Aorta (tissue), 5 donors: ENCODE measurements around the gene MORN3. TPM values are rescaled to one million over a fixed set of nuclear protein-coding genes. Genes with fewer than 3 reads are reported as not detected.
"Not testable (repeated sequence)": the region's sequence is repeated elsewhere in the genome, so short reads cannot be mapped to it uniquely, and the experiment has no call there.

Experiments used
- ATAC-seq: fragments of 200-7000 bp; cut with Tn5 transposase; one replicate; pipeline ENCODE4 v1.9.1; 2022; ENCODE audit warnings: moderate library complexity; ENCODE audit not compliant: low FRiP score
- DNase-seq, 2 donors: peaks; one replicate each; pipeline ENCODE4 v3.0.0-alpha.2; 2020
- H3K27ac ChIP-seq, 2 donors: one replicate each; pipeline ENCODE4 v1.5.1; 2013; ENCODE audit warnings: low read length in 2 of 2, mild to moderate bottlenecking in 2 of 2, moderate library complexity in 2 of 2, control low read depth in 1 of 2, inconsistent platforms in 1 of 2, low read depth in 1 of 2
- H3K27me3 ChIP-seq, 2 donors: one replicate each; pipeline ENCODE4 v1.6.1; 2013; ENCODE audit warnings: control low read depth in 1 of 2, low read length in 1 of 2, mild to moderate bottlenecking in 1 of 2, moderate library complexity in 1 of 2; ENCODE audit not compliant: insufficient read depth in 2 of 2, control insufficient read depth in 1 of 2
- H3K36me3 ChIP-seq, 2 donors: one replicate each; pipeline ENCODE4 v1.6.1; 2013; ENCODE audit warnings: control low read depth in 1 of 2, low read length in 1 of 2, mild to moderate bottlenecking in 1 of 2; ENCODE audit not compliant: insufficient read depth in 2 of 2, control insufficient read depth in 1 of 2
- H3K4me1 ChIP-seq, 2 donors: one replicate each; pipeline ENCODE4 v1.6.1; 2013; ENCODE audit warnings: low read length in 2 of 2, control low read depth in 1 of 2, mild to moderate bottlenecking in 1 of 2, moderate library complexity in 1 of 2; ENCODE audit not compliant: insufficient read depth in 2 of 2, control insufficient read depth in 1 of 2
- H3K4me3 ChIP-seq, 2 donors: one replicate each; pipeline ENCODE4 v1.5.1; 2013; ENCODE audit warnings: low read length in 2 of 2, control low read depth in 1 of 2, mild to moderate bottlenecking in 1 of 2
- H3K9me3 ChIP-seq: one replicate; pipeline ENCODE4 v1.6.1; 2013; ENCODE audit warnings: mild to moderate bottlenecking, low read length; ENCODE audit not compliant: control insufficient read depth
- WGBS, 2 donors: extraction: QIAGEN DNeasy Blood & Tissue Kit; methylation state at CpG; one replicate each; pipeline ENCODE4 v1.1.7; 2013; 5-methylcytosine and 5-hydroxymethylcytosine counted together
- intact Hi-C, 2 donors: fragments of 100-400 bp; cut with DNase I; formaldehyde crosslinking; loops; one replicate each; pipeline versions ENCODE4 v1.14.2 to v1.15.0; 2022
- polyA plus RNA-seq, 2 donors: library from polyadenylated mRNA; stranded (reverse); fragments of 200-250 nt; gene quantifications; one replicate each; pipeline ENCODE4 v1.2.3, GENCODE V29; 2013
- total RNA-seq, 2 donors: library from RNA; stranded (reverse); fragmentation: NEBNext Ultra II Directional; extraction: Animal tissue kit (Norgen Biotek cat#: 25700); gene quantifications; one replicate each; pipeline ENCODE4 v1.2.1, GENCODE V29; 2021
- donor health status: healthy with polysubstance abuse.
- donor health status: Bipolar disorder and iron deficiency.
- donor health status: DM: no; HTN: no; CAD: no.
- donor health status: DM: no; HTN: no; CAD: no.
- donor health status: DM: yes; HTN: yes; CAD: no.

The MORN3 gene
- total and polyA plus RNA-seq, 4 donors = 0.57 to 1.4 (median 1.3) TPM; not detected in 1

- Histone ChIP-seq H3K27me3 (no peaks in the 10 kb centered on the region), H3K27ac (no peak overlapping the region), H3K4me3 (no peak overlapping the region), H3K36me3 (no peaks in the 10 kb centered on the region), H3K4me1 (no peaks in the 10 kb centered on the region), H3K9me3 (no peaks in the 10 kb centered on the region)
- intact Hi-C loops = loop anchor here (5.0 to 10.0 kb wide), 2 partner anchors 176 to 184 kb away; no protein-coding TSS in a partner anchor
- WGBS, 2 donors = 90 to 92% methylated on average over 3 of the region's 3 CpGs
- DNase-seq = no peak
- ATAC-seq = no peak
These were observed 8.9 kb upstream of the MORN3 start for GRCh38 chr12:121678305-121678704.

GRCh38 chr12:121676190-121676589 lies 6.7 kb upstream of the MORN3 start:
- ATAC-seq (no peak), DNase-seq (no peak)
- no peaks in the 10 kb centered on the region for H3K27me3 ChIP-seq
- intact Hi-C loops = loop anchor here (5.0 to 10.0 kb wide), 2 partner anchors 174 to 181 kb away; no protein-coding TSS in a partner anchor
- H3K36me3 ChIP-seq = no peaks in the 10 kb centered on the region
- WGBS, 2 donors = 82 to 91% methylated on average over 5 of the region's 5 CpGs
- no peaks in the 10 kb centered on the region for H3K9me3 ChIP-seq
- no peaks in the 10 kb centered on the region for H3K4me1 ChIP-seq
- no peak overlapping the region for H3K4me3 ChIP-seq
- no peak overlapping the region for H3K27ac ChIP-seq

DNA sequence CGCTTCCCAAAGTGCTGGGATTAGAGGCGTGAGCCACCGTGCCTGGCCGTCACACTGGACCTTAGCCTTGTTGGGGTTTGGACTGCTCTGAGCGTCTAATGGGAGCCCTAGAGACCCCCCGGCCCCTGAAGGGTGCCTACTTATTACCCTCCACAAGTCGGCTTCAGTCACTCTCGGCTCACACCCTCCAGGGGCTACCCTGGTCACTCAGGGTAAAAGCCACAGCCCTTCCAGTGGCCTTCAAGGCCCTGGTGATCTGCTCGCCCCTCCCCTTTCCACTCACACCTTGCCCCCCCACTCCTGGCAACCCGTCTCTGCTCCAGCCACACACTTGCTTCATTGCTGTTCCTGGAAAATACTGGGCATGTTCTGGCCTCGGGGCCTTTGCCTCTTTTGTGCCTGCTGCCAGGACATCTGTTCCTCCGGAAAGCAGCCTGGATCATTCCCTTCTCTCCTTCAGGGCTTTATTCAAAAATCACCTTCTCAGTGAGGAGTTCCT lies 3.6 kb upstream of the MORN3 start:
- DNase-seq (no peak), ATAC-seq (peak; percentile 58)
- intact Hi-C loops = loop anchor here (5.0 to 10.0 kb wide), 2 partner anchors 46 to 178 kb away; partner anchors contain the start of gene ORAI1 (in 1 of the 2)
- WGBS, 2 donors = 53 to 56% methylated on average over 12 of the region's 12 CpGs
- H3K9me3 ChIP-seq = no peaks in the 10 kb centered on the region
- no peaks in the 10 kb centered on the region for H3K27me3 ChIP-seq
- no peaks in the 10 kb centered on the region for H3K4me1 ChIP-seq
- no peaks in the 10 kb centered on the region for H3K36me3 ChIP-seq
- H3K27ac ChIP-seq = no peak overlapping the region
- H3K4me3 ChIP-seq = no peak overlapping the region

- 77 to 80% methylated on average over 18 of the region's 18 CpGs for WGBS, 2 donors
- Histone ChIP-seq H3K36me3 (no peaks in the 10 kb centered on the region), H3K27ac (no peak overlapping the region), H3K4me3 (no peak overlapping the region), H3K9me3 (no peaks in the 10 kb centered on the region), H3K4me1 (no peaks in the 10 kb centered on the region), H3K27me3 (no peaks in the 10 kb centered on the region)
- intact Hi-C loops = no loop called here
- DNase-seq (peak in 1 of 2 donors; percentile 51), ATAC-seq (no peak)
These were observed 519 bp downstream of the MORN3 start for GRCh38 chr12:121668750-121669520.

- H3K4me3 ChIP-seq, H3K4me1 ChIP-seq, H3K27ac ChIP-seq, ATAC-seq, H3K36me3 ChIP-seq, intact Hi-C loops, H3K27me3 ChIP-seq, H3K9me3 ChIP-seq, DNase-seq: not testable (repeated sequence)
- 87 to 90% methylated on average over 6 of the region's 6 CpGs for WGBS, 2 donors
These were observed 2.6 kb downstream of the MORN3 start for GRCh38 chr12:121666829-121667228.

DNA sequence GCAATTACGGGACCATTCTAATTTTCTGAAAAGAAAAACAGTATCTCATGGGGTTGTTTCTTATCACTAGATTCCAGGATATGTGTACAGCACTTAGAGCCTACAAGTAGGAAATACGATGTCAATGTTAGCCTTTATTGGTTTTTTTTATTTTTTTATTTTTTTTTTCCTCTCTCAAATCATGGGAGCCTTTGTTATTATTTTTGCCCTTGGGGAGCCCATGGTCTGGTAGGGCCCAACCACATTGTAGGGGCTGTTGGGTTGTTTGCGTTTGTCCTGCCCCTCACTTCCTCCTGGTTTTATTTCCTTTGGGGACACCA lies 5.9 kb downstream of the MORN3 start:
- intact Hi-C loops = no loop called here

DNA sequence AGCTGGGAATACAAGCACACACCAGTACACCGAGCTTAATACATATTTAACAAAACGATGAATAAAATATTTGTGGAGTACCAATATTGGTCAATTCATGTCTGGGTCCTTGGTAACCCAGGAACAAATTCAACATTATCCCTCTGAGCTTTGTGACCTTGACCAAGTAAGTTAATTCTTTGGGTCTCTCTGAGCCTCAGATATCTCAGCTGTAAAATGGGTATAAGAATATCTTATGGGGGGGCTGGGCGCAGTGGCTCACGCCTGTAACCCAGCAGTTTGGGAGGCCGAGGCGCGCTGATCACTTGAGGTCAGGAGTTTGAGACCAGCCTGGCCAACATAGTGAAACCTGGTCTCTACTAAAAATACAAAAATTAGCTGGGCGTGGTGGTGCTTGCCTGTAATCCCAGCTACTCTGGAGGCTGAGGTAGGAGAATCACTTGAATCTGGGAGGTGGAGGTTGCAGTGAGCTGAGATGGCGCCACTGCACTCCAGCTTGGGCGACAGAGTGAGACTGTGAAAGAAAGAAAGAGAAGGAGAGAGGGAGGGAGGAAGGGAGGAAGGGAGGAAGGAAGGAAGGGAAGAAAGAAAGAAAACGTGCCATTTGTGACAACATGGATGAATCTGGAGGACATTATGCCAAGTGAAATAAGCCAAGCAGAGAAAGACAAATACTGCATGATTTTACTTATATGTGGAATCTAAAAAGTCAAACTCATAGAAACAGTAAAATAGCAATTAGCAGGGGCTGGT lies 7.9 kb downstream of the MORN3 start:
- H3K27me3 ChIP-seq, intact Hi-C loops, H3K4me3 ChIP-seq, H3K9me3 ChIP-seq, DNase-seq, H3K4me1 ChIP-seq, H3K27ac ChIP-seq, H3K36me3 ChIP-seq, ATAC-seq: not testable (repeated sequence)
- WGBS, 2 donors = 81 to 84% methylated on average over 11 of the region's 11 CpGs

More for the DNA sequence above, 5.9 kb downstream of the MORN3 start:
- no peak overlapping the region for H3K27ac ChIP-seq
- no peaks in the 10 kb centered on the region for H3K36me3 ChIP-seq
- ATAC-seq = no peak
- WGBS, 2 donors = 90 to 92% methylated on average over 3 of the region's 3 CpGs
- H3K27me3 ChIP-seq = no peaks in the 10 kb centered on the region
- no peaks in the 10 kb centered on the region for H3K4me1 ChIP-seq
- DNase-seq = no peak
- no peaks in the 10 kb centered on the region for H3K9me3 ChIP-seq
- no peak overlapping the region for H3K4me3 ChIP-seq

GRCh38 chr12:121657305-121658008 lies 12.0 kb downstream of the MORN3 start:
- Histone ChIP-seq H3K27me3 (no peaks in the 10 kb centered on the region), H3K4me1 (no peaks in the 10 kb centered on the region), H3K27ac (no peak overlapping the region), H3K4me3 (no peak overlapping the region), H3K9me3 (no peaks in the 10 kb centered on the region), H3K36me3 (no peaks in the 10 kb centered on the region)
- intact Hi-C loops = no loop called here
- DNase-seq (no peak), ATAC-seq (no peak)
- 89% methylated on average over 18 of the region's 18 CpGs for WGBS, 2 donors
